ELR (cell line): Measurements from ENCODE around the gene CD63.

ENCODE experiments used
- DNase-seq: peaks from one replicate; pipeline ENCODE4 v3.0.0-alpha.2; 2015; ENCODE audit warnings: low read depth

The CD63 gene

GRCh38 chr12:55686366-55687010 lies 42.3 kb downstream of the CD63 start:
- DNase-seq, result no peak

- DNase-seq, result no peak
Measured at GRCh38 chr12:55685671-55686070, 43.1 kb downstream of the CD63 start.

- no peak for DNase-seq
Measured at GRCh38 chr12:55684761-55685370, 43.9 kb downstream of the CD63 start.

- DNase-seq, result no peak
Measured at GRCh38 chr12:55683676-55684075, 45.1 kb downstream of the CD63 start.

GRCh38 chr12:55682087-55682796 lies 46.6 kb downstream of the CD63 start:
- no peak for DNase-seq

GRCh38 chr12:55681142-55682077 lies 47.4 kb downstream of the CD63 start:
- peak; percentile 71 for DNase-seq

GRCh38 chr12:55679691-55680090 lies 49.1 kb downstream of the CD63 start:
- DNase-seq, result no peak

GRCh38 chr12:55676707-55677106 lies 52.1 kb downstream of the CD63 start:
- no peak for DNase-seq

- DNase-seq, result no peak
Measured at GRCh38 chr12:55675666-55676065, 53.1 kb downstream of the CD63 start.
